Osteocyte (in vitro differentiated cells): Measurements from ENCODE around the gene NUP58. TPM values are rescaled to one million over a fixed set of nuclear protein-coding genes. Genes with fewer than 3 reads are reported as not detected.

ENCODE experiments used
- DNase-seq: peaks from one replicate; pipeline ENCODE4 v3.0.0; 2021; ENCODE audit warnings: mixed read lengths; ENCODE audit not compliant: unreplicated experiment; ENCODE audit errors: extremely low spot score
- H3K27ac Mint-ChIP-seq: one replicate; pipeline ENCODE4 v1.8.0; 2021; ENCODE audit warnings: mild to moderate bottlenecking, mixed read lengths; ENCODE audit not compliant: unreplicated experiment
- H3K27me3 Mint-ChIP-seq: one replicate; pipeline ENCODE4 v1.8.0; 2021; ENCODE audit warnings: mixed read lengths; ENCODE audit not compliant: unreplicated experiment
- H3K36me3 Mint-ChIP-seq: one replicate; pipeline ENCODE4 v1.8.0; 2021; ENCODE audit warnings: mixed read lengths; ENCODE audit not compliant: unreplicated experiment
- H3K4me1 Mint-ChIP-seq: one replicate; pipeline ENCODE4 v1.8.0; 2021; ENCODE audit warnings: mixed read lengths; ENCODE audit not compliant: unreplicated experiment
- H3K4me3 Mint-ChIP-seq: one replicate; pipeline ENCODE4 v1.8.0; 2021; ENCODE audit warnings: mild to moderate bottlenecking, moderate library complexity, mixed read lengths; ENCODE audit not compliant: unreplicated experiment
- H3K9me3 Mint-ChIP-seq: one replicate; pipeline ENCODE4 v1.8.0; 2021; ENCODE audit warnings: mixed read lengths; ENCODE audit not compliant: unreplicated experiment
- CTCF ChIP-seq: fragments of 200-600 bp; sonication (generic); IDR thresholded peaks from 2 replicates; pipeline ENCODE4 v1.5.0; 2021; ENCODE audit warnings: antibody characterized with exemption, mild to moderate bottlenecking, moderate library complexity
- total RNA-seq: library from RNA; stranded (reverse); gene quantifications from 2 replicates; pipeline ENCODE4 v1.2.1, GENCODE V29; 2021

NUP58 gene
- total RNA-seq, 1 donor from 2014 or later = 35.1 TPM

GRCh38 chr13:25345576-25345975 is 44.2 kb downstream of the NUP58 start:
- H3K27me3 Mint-ChIP-seq = peaks cover 11% of the 10 kb centered on the region
- H3K4me1 Mint-ChIP-seq = peaks cover 2% of the 10 kb centered on the region
- DNase-seq = no peak
- peaks cover 6% of the 10 kb centered on the region for H3K36me3 Mint-ChIP-seq
- no peak overlapping the region for H3K27ac Mint-ChIP-seq
- no peak for TF ChIP-seq CTCF
- H3K4me3 Mint-ChIP-seq = no peak overlapping the region
- H3K9me3 Mint-ChIP-seq = no peaks in the 10 kb centered on the region

GRCh38 chr13:25347151-25347550 is 45.7 kb downstream of the NUP58 start:
- H3K27ac Mint-ChIP-seq = no peak overlapping the region
- DNase-seq = no peak
- H3K4me1 Mint-ChIP-seq = peaks cover 2% of the 10 kb centered on the region

GRCh38 chr13:25351404-25351803 is 50.0 kb downstream of the NUP58 start:
- Mint-ChIP-seq H3K27ac (no peak overlapping the region), H3K36me3 (no peaks in the 10 kb centered on the region), H3K9me3 (no peaks in the 10 kb centered on the region), H3K27me3 (peaks cover 48% of the 10 kb centered on the region), H3K4me3 (no peak overlapping the region), H3K4me1 (peaks cover 2% of the 10 kb centered on the region)
- no peak for DNase-seq
- no peak for TF ChIP-seq CTCF

More at GRCh38 chr13:25347151-25347550, 45.7 kb downstream of the NUP58 start:
- H3K9me3 Mint-ChIP-seq = no peaks in the 10 kb centered on the region
- peaks cover 20% of the 10 kb centered on the region for H3K27me3 Mint-ChIP-seq
- H3K36me3 Mint-ChIP-seq = peaks cover 6% of the 10 kb centered on the region
- no peak for TF ChIP-seq CTCF
- H3K4me3 Mint-ChIP-seq = no peak overlapping the region

DNA sequence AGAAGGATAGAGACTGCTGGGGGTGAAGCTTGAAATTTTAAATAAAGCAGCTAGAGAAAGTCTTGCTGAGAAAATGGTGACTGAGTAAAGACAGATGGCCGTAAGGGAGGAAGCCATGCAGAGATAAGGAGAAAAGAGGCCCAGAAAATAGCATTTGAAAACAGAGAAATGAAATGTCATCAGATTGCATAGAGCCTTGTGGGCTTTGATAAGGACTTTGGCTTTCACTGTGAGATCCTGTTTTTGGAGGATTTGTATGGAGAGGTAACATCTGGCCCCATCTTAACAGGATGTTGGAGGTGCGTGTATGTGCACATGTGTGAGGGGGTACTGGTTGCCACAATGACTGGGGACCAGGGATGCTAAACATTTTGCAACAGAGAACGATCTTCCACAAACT is 50.8 kb downstream of the NUP58 start:
- Mint-ChIP-seq H3K9me3 (no peaks in the 10 kb centered on the region), H3K27me3 (peaks cover 51% of the 10 kb centered on the region), H3K27ac (no peak overlapping the region), H3K4me1 (no peaks in the 10 kb centered on the region), H3K4me3 (no peak overlapping the region), H3K36me3 (no peaks in the 10 kb centered on the region)
- no peak for TF ChIP-seq CTCF
- no peak for DNase-seq

GRCh38 chr13:25352806-25353205 is 51.4 kb downstream of the NUP58 start:
- Mint-ChIP-seq H3K4me3 (no peak overlapping the region), H3K27me3 (peaks cover 54% of the 10 kb centered on the region), H3K9me3 (no peaks in the 10 kb centered on the region), H3K36me3 (no peaks in the 10 kb centered on the region), H3K4me1 (no peaks in the 10 kb centered on the region), H3K27ac (no peak overlapping the region)
- DNase-seq = no peak
- TF ChIP-seq CTCF = no peak
